Skeletal muscle satellite cell (primary cell): ENCODE results near the gene ABHD2.
"Not testable (repeated sequence)": the region's sequence is repeated elsewhere in the genome, so short reads cannot be mapped to it uniquely, and the experiment has no call there.

ENCODE experiments used
- H3K27me3 ChIP-seq: 2 replicates; pipeline ENCODE4 v1.7.0; 2013; ENCODE audit warnings: low read length; ENCODE audit not compliant: control insufficient read depth, insufficient read depth
- H3K36me3 ChIP-seq: 2 replicates; pipeline ENCODE4 v1.7.0; 2013; ENCODE audit warnings: mild to moderate bottlenecking, control low read depth, low read length; ENCODE audit not compliant: insufficient read depth
- H3K4me1 ChIP-seq: 2 replicates; pipeline ENCODE4 v1.7.0; 2013; ENCODE audit warnings: low read length; ENCODE audit not compliant: control insufficient read depth, insufficient read depth
- H3K4me2 ChIP-seq: 2 replicates; pipeline ENCODE4 v1.7.0; 2013; ENCODE audit warnings: mild to moderate bottlenecking, low read length
- H3K4me3 ChIP-seq: 2 replicates; pipeline ENCODE4 v1.7.0; 2013; ENCODE audit warnings: low read length
- H3K9ac ChIP-seq: 2 replicates; pipeline ENCODE4 v1.7.0; 2013; ENCODE audit warnings: mild to moderate bottlenecking, low read depth, low read length, moderate library complexity
- H3K9me3 ChIP-seq: replicated peaks from 2 replicates; pipeline ENCODE4 v1.7.0; 2013; ENCODE audit warnings: mild to moderate bottlenecking, control low read depth, low read length

The ABHD2 gene

GRCh38 chr15:89127054-89127702, 38.9 kb downstream of the ABHD2 start:
- Histone ChIP-seq H3K27me3 (no peaks in the 10 kb centered on the region), H3K4me1 (peaks cover 26% of the 10 kb centered on the region), H3K4me3 (no peak overlapping the region), H3K9me3 (no peaks in the 10 kb centered on the region), H3K36me3 (peaks cover 32% of the 10 kb centered on the region), H3K9ac (no peak overlapping the region), H3K4me2 (no peak overlapping the region)

- Histone ChIP-seq H3K4me1 (peaks cover 15% of the 10 kb centered on the region), H3K4me3 (no peak overlapping the region), H3K36me3 (peaks cover 28% of the 10 kb centered on the region), H3K9ac (no peak overlapping the region), H3K9me3 (no peaks in the 10 kb centered on the region), H3K27me3 (no peaks in the 10 kb centered on the region), H3K4me2 (no peak overlapping the region)
Measured at GRCh38 chr15:89128320-89129122, 40.3 kb downstream of the ABHD2 start.

GRCh38 chr15:89129123-89129815, 41.0 kb downstream of the ABHD2 start:
- no peaks in the 10 kb centered on the region for H3K9me3 ChIP-seq
- H3K4me1 ChIP-seq, result peaks cover 14% of the 10 kb centered on the region
- no peak overlapping the region for H3K4me3 ChIP-seq
- H3K36me3 ChIP-seq, result peaks cover 28% of the 10 kb centered on the region
- no peak overlapping the region for H3K4me2 ChIP-seq
- no peak overlapping the region for H3K9ac ChIP-seq
- no peaks in the 10 kb centered on the region for H3K27me3 ChIP-seq

- Histone ChIP-seq H3K4me2 (no peak overlapping the region), H3K4me1 (peaks cover 14% of the 10 kb centered on the region), H3K4me3 (no peak overlapping the region), H3K27me3 (no peaks in the 10 kb centered on the region), H3K36me3 (peaks cover 28% of the 10 kb centered on the region), H3K9ac (no peak overlapping the region), H3K9me3 (no peaks in the 10 kb centered on the region)
Measured at GRCh38 chr15:89129816-89130134, 41.5 kb downstream of the ABHD2 start.

GRCh38 chr15:89130201-89130600, 41.9 kb downstream of the ABHD2 start:
- Histone ChIP-seq H3K9me3 (no peaks in the 10 kb centered on the region), H3K27me3 (no peaks in the 10 kb centered on the region), H3K4me3 (no peak overlapping the region), H3K36me3 (peaks cover 28% of the 10 kb centered on the region), H3K4me2 (no peak overlapping the region), H3K4me1 (peaks cover 14% of the 10 kb centered on the region), H3K9ac (no peak overlapping the region)

GRCh38 chr15:89131731-89132130, 43.5 kb downstream of the ABHD2 start:
- no peak overlapping the region for H3K4me2 ChIP-seq
- no peaks in the 10 kb centered on the region for H3K27me3 ChIP-seq
- H3K4me3 ChIP-seq, result no peak overlapping the region
- H3K9ac ChIP-seq, result no peak overlapping the region
- H3K36me3 ChIP-seq, result peaks cover 21% of the 10 kb centered on the region
- H3K9me3 ChIP-seq, result no peaks in the 10 kb centered on the region
- H3K4me1 ChIP-seq, result peaks cover 14% of the 10 kb centered on the region

GRCh38 chr15:89132611-89133507, 44.6 kb downstream of the ABHD2 start:
- peaks cover 18% of the 10 kb centered on the region for H3K36me3 ChIP-seq
- H3K4me3 ChIP-seq, result no peak overlapping the region
- no peaks in the 10 kb centered on the region for H3K9me3 ChIP-seq
- no peaks in the 10 kb centered on the region for H3K27me3 ChIP-seq
- H3K9ac ChIP-seq, result no peak overlapping the region
- H3K4me1 ChIP-seq, result peaks cover 19% of the 10 kb centered on the region
- no peak overlapping the region for H3K4me2 ChIP-seq

GRCh38 chr15:89135387-89136077, 47.3 kb downstream of the ABHD2 start:
- not testable (repeated sequence) for H3K9me3 ChIP-seq, H3K9ac ChIP-seq, H3K27me3 ChIP-seq, H3K4me2 ChIP-seq, H3K4me3 ChIP-seq
- Histone ChIP-seq H3K4me1 (peaks cover 24% of the 10 kb centered on the region), H3K36me3 (peaks cover 16% of the 10 kb centered on the region)

GRCh38 chr15:89136078-89136806, 48.0 kb downstream of the ABHD2 start:
- H3K4me2 ChIP-seq, result no peak overlapping the region
- H3K27me3 ChIP-seq, result no peaks in the 10 kb centered on the region
- no peak overlapping the region for H3K4me3 ChIP-seq
- peaks cover 13% of the 10 kb centered on the region for H3K36me3 ChIP-seq
- no peak overlapping the region for H3K9ac ChIP-seq
- H3K9me3 ChIP-seq, result no peaks in the 10 kb centered on the region
- peaks cover 24% of the 10 kb centered on the region for H3K4me1 ChIP-seq
